Measurements from ENCODE around the gene RPS15. TPM values are rescaled to one million over a fixed set of nuclear protein-coding genes. Genes with fewer than 3 reads are reported as not detected.

The RPS15 gene
- total and polyA plus RNA-seq, 2 donors (not counting 3 experiments of a cell fraction or from before 2014, with no cell fraction given): 1,260 to 3,270 TPM

DNA sequence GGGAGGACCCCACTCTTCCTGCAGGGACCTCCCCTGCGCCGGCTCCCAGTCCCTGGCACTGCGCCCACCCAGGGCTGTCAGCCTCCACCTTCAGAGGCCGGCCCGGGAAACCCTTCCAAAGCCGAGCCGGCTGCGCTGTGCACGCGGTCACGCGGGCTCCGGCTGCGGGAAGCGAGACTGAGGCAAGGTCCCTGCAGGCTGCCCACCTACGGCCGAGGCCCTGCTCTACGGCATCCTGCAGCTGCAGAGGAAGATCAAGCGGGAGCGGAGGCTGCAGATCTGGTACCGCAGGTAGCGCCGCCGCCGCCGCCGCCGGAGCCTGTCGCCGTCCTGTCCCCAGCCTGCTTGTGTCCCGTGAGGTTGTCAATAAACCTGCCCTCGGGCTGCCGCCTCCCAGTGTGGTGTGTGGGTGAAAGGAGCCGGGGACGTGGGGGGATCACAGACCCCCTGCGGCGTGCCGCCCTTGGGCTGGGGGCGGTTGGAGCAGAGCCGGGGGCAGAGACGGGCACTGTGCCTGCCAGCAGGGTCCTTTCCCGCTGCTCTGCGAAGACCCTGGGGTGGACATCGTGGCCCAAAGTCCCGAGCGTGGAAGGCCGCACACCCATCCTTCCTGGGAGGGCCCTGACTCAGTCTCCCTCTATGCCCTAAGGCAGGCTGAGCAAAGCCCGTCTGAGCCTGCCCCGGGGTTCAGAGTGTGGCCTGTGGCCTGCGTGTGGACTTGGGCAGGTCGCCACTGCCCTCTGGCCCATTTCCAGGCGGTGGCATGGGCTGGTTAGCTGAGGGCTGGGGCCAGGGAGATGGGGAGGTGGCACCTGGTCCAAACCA lies 42.8 kb upstream of the RPS15 start:
- H3K9me1 ChIP-seq (replicated peaks; ENCODE audit: control insufficient read depth, extremely low read depth, insufficient read depth, low read length): no peaks in the 10 kb centered on the region
- no peaks in the 10 kb centered on the region for H3K79me2 ChIP-seq (ENCODE audit: control insufficient read depth, insufficient read depth, low read length)
- H3K4me3 ChIP-seq (replicated peaks in 1 of 3; ENCODE audit: insufficient read depth in 1 of 3, low read depth in 1 of 3, low read length in 3 of 3): no peak overlapping the region
- H3K4me2 ChIP-seq (ENCODE audit: insufficient read depth, low read length): no peak overlapping the region
- no peaks in the 10 kb centered on the region for H4K20me1 ChIP-seq (replicated peaks; ENCODE audit: control insufficient read depth, extremely low read depth, insufficient read depth, low read length)
- no peaks in the 10 kb centered on the region for H3K27me3 ChIP-seq (ENCODE audit: control insufficient read depth in 2 of 2, insufficient read depth in 2 of 2, low read length in 2 of 2)
- DNase-seq (ENCODE audit: low read depth, low spot score) (no peak), FAIRE-seq (no peak)
- ChIA-PET CTCF (no interaction called here), POLR2A (no interaction called here)
- H3K4me1 ChIP-seq (ENCODE audit: control insufficient read depth, extremely low read depth, insufficient read depth, low read length): peaks cover 2% of the 10 kb centered on the region
- H3K9me3 ChIP-seq (replicated peaks; ENCODE audit: control insufficient read depth, insufficient read depth, low read length): no peaks in the 10 kb centered on the region
- H2AFZ ChIP-seq (ENCODE audit: low read depth, low read length): no peak overlapping the region
- dilution Hi-C loops (cut with MboI; ENCODE audit: extremely low pct_ligation_motif_present, low sequenced_read_pairs) (no loop called here), intact Hi-C loops (cut with micrococcal nuclease) (no loop called here)
- no TSS peak for BruUV-seq (replicated peaks)
- H3K36me3 ChIP-seq (ENCODE audit: control insufficient read depth in 2 of 2, extremely low read depth in 1 of 2, insufficient read depth in 2 of 2, low read length in 2 of 2): peaks cover 3 to 11% of the 10 kb centered on the region in 2 experiments
- no peak overlapping the region for H3K9ac ChIP-seq (replicated peaks; ENCODE audit: extremely low read depth, insufficient read depth, low read length)
- H3K27ac ChIP-seq (ENCODE audit: insufficient read depth, low read depth, low read length): no peak overlapping the region
- TF ChIP-seq POLR2A (IDR thresholded peaks at IDR 0.05; ENCODE audit: low read depth, low read length) (no peak), FOS (IDR thresholded peaks at IDR 0.05; ENCODE audit: borderline replicate concordance, insufficient read depth, low read length) (no peak), EZH2 (IDR thresholded peaks at IDR 0.05; ENCODE audit: borderline replicate concordance, low read depth, low read length, severe bottlenecking) (no peak), MYC (IDR thresholded peaks at IDR 0.05; ENCODE audit: low read depth, low read length) (no peak), GATA2 (IDR thresholded peaks at IDR 0.05; ENCODE audit: insufficient read depth, insufficient read length, low read depth, low read length) (no peak), POLR2AphosphoS5 (IDR thresholded peaks at IDR 0.05; ENCODE audit: insufficient read depth, low read depth, low read length) (no peak), CTCF (IDR thresholded peaks at IDR 0.05; ENCODE audit: extremely low read depth in 1 of 2, insufficient read depth in 1 of 2, low read depth in 1 of 2, low read length in 2 of 2) (no peak), JUN (IDR thresholded peaks at IDR 0.05; ENCODE audit: borderline replicate concordance, insufficient read depth, insufficient read length, low read depth) (no peak)
- TF ChIP-seq, protein P1, sequence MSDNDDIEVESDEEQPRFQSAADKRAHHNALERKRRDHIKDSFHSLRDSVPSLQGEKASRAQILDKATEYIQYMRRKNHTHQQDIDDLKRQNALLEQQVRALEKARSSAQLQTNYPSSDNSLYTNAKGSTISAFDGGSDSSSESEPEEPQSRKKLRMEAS (IDR thresholded peaks at IDR 0.05; ENCODE audit: insufficient read depth, insufficient read length): no peak
